Subcutaneous adipose tissue (tissue), 4 donors: Measurements from ENCODE around the gene EFEMP1. TPM values are rescaled to one million over a fixed set of nuclear protein-coding genes. Genes with fewer than 3 reads are reported as not detected.

Experiments used
- CTCF ChIP-seq: fragments of 450-650 bp; IDR thresholded peaks from one replicate; pipeline ENCODE4 v1.5.1; 2016; ENCODE audit warnings: low read depth, mild to moderate bottlenecking, control low read depth, antibody characterized with exemption, moderate library complexity
- total RNA-seq, 4 donors: library from RNA; depleted of rRNA; stranded (reverse); fragments of >200 nt; gene quantifications; one replicate each; pipeline ENCODE4 v1.1.0, GENCODE V29; 2016

The EFEMP1 gene
- total RNA-seq, 4 donors from 2014 or later = 163 to 424 (median 345) TPM

- no peak for TF ChIP-seq CTCF
Observed at GRCh38 chr2:55865096-55865835, 58.3 kb downstream of the EFEMP1 start.

GRCh38 chr2:55864351-55865084 lies 59.1 kb downstream of the EFEMP1 start:
- TF ChIP-seq CTCF = no peak

GRCh38 chr2:55862673-55863390 lies 60.8 kb downstream of the EFEMP1 start:
- TF ChIP-seq CTCF = no peak

- no peak for TF ChIP-seq CTCF
Observed at GRCh38 chr2:55862246-55862645, 61.3 kb downstream of the EFEMP1 start.

GRCh38 chr2:55861733-55862132 lies 61.8 kb downstream of the EFEMP1 start:
- no peak for TF ChIP-seq CTCF

- TF ChIP-seq CTCF = no peak
Observed at GRCh38 chr2:55860832-55861231, 62.8 kb downstream of the EFEMP1 start.

GRCh38 chr2:55859875-55860274 lies 63.7 kb downstream of the EFEMP1 start:
- TF ChIP-seq CTCF = no peak
